LoVo (cell line): ENCODE results near the gene COL26A1.
"Not testable (repeated sequence)": the region's sequence is repeated elsewhere in the genome, so short reads cannot be mapped to it uniquely, and the experiment has no call there.

Experiments used
- DNase-seq: peaks from one replicate; pipeline ENCODE4 v3.0.0-alpha.2; 2016; ENCODE audit warnings: low spot score

Gene COL26A1

DNA sequence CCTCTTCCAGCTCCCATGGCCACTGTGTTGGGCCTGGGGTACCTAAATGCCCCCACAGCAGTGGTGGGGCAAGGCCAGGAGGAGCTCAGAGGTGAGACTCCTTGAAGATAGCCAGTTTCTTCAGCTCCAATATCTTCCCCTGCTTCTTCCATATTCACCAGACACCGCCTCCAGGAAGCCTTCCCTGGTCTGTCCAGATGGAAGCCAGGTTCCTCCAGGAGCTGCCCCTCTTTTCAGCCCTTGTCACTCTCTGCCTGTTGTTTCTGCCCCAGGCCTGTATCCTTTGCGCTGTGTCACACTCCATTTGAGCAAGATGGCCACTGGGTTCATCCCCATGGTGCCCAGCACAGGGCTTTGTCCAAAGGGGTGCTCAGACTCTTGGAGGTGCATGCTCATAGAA, 138.7 kb downstream of the COL26A1 start:
- no peak for DNase-seq

- DNase-seq: no peak
Measured at GRCh38 chr7:101502466-101503098, 139.9 kb downstream of the COL26A1 start.

DNA sequence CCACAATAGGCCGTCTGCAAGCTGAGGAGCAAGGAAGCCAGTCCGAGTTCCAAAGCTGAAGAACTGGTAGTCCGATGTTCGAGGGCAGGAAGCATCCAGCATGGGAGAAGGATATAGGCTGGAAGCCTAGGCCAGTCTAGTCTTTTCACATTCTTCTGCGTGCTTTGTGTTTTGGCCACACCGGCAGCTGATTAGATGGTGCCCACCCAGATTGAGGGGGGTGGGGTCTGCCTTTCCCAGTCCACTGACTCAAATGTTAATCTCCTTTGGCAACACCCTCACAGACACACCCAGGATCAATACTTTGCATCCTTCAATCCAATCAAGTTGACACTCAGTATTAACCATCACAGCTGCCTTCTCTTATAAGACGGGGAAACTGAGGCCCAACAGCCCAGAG, 142.8 kb downstream of the COL26A1 start:
- DNase-seq: not testable (repeated sequence)

- DNase-seq: no peak
Measured at GRCh38 chr7:101506531-101506930, 143.9 kb downstream of the COL26A1 start.

- DNase-seq: no peak
Measured at GRCh38 chr7:101507327-101507726, 144.7 kb downstream of the COL26A1 start.

DNA sequence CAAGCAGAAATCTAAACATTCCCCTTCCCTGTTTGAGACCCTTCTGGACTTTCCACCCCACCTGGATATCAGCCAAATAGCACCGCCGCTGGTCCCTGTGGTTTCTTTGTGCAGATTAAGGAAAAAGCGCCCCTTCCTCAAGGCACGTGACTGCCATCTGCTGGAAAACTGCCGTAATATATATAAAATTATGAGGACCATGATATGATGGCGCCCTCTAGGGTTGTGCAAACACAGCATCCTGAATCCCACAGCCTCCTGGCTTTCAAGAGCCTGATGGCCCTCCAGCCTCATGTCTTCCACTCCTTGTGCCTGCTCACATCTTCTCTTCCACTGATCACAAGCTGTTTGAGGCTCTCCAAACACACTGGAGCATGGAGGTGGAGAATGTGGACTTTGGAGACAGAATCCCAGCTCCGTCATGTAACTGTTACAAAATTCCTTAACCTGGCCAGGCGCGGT, 145.1 kb downstream of the COL26A1 start:
- DNase-seq: peak; percentile 71

DNA sequence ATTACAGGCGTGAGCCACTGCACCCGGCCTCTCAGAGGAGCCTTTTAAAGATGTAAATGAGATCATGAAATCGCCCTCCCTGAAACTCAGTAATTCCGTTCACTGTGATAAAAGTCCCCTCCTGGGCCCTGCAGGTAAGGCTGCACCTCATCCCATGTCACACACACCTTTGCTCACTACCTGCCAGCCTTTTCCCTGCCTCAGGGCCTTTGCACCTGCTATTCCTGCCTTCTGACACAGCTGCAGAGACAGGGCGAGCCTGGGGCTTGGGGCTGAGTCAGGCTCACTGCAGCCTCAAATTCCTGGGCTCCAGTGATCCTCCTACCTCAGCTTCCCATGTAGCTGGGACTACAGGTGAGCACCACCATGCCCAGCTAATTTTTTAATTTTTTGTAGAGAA, 147.6 kb downstream of the COL26A1 start:
- DNase-seq: no peak

DNA sequence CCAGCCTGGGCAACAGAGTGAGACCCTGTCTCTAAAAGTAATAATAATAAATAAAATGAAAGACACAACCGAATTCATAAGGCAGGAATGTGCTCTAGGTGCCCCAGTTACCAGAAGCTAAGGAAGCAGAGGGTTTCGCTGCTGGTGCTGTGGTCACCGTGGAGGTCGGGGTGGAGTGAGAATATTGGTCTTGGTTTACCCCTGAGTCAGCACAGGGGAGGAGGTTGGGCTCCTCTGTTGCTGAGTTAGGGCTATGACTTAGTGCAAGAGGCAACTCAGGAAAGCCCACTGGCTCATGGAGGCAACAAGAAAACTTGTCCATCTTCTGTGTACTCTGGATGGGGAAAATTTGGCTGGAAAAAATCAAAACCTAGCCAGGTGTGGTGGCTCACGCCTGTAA, 149.3 kb downstream of the COL26A1 start:
- no peak for DNase-seq

- no peak for DNase-seq
Measured at GRCh38 chr7:101516851-101517250, 154.2 kb downstream of the COL26A1 start.

DNA sequence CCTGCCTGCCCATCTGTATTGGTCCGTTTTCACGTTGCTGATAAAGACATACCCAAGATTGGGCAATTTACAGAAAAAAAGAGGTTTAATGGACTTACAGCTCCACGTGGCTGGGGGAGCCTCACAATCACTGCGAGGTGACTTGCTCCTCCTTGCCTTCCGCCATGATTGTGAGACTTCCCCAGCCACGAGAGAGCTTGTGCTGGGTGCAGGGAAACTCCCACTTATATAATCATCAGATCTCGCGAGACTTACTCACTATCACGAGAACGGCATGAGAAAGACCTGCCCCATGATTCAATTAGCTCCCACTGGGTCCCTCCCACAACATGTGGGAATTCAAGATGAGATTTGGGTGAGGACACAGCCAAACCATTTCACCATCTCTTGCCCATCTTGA, 154.6 kb downstream of the COL26A1 start:
- DNase-seq: no peak

- DNase-seq: peak; percentile 32
Measured at GRCh38 chr7:101518336-101518735, 155.7 kb downstream of the COL26A1 start.

- DNase-seq: no peak
Measured at GRCh38 chr7:101519324-101520023, 156.8 kb downstream of the COL26A1 start.

GRCh38 chr7:101521430-101521925, 158.8 kb downstream of the COL26A1 start:
- DNase-seq: no peak

DNA sequence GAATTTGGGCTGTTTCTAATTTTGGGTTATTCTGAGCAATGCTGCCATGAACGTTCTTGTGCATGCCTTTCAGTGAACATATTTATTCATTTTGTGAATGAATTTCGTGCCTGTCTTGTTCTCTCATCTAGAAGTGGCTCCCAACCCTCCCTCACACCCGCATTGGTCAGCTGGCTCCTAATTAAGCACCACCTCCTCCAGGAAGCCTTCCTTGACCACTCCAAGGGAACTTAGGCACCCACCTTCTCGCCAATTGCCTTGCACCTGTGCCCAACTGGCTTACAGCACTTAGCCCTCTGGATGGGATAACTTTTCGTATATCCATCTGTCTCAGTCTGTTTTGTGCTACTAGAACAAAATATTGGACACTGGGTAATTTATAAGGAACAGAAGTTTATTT, 159.3 kb downstream of the COL26A1 start:
- no peak for DNase-seq

DNA sequence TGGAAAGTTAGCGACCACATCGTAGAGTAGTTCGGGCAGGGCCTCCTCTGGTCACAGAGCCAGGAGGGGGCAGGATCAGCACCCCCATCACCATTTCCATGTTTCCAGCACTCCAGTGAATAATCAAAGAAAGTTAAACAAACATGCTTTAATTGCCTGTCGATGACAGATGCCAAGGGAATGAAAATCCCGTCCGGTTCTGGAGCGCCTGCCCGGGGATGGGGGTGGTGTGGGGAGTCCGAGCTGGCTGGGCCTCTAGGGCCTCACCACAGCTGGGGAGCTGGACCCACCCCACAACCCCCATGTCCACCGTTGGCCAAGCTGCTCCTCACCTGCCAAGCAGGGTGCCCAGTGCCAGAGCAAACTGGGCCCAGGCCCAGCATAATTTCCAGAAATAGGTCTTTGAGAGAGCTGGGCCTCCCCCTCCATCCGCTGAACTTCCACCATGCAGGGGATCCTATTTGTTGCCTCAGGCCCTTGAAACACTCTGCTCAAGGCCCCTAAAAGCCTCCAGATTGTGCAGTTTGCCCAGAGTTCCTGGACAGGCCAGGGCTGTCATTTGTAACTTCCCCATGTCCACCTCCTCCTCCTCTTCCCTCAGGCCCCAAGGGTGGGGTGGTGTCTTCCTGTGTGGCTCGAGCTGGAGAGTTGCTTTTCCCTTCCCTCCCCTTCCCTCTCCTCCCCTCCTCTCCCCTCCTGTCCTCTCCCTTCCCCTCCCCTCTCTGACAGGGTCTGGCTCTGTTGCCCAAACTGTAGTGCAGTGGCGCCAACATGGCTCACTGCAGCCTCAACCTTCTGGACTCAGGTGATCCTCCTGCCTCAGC, 165.4 kb downstream of the COL26A1 start:
- no peak for DNase-seq

DNA sequence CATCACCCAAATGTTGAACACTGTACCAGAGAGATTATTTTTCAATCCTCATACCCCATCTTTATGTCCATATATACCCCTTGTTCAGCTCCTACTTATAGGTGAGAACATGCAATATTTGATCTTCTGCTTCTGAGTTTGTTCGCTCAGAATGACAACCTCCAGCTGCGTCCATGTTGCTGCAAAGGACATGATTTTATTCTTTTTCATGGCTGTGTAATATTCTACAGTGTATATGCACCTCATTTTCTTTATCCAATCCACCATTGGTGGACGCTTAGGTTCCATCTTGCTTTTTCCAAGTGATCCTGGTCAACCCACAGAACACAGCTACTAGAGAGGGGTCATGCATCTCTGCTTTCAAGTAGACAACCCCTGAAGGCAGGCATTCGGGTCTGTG, 166.9 kb downstream of the COL26A1 start:
- no peak for DNase-seq

- no peak for DNase-seq
Measured at GRCh38 chr7:101531726-101532357, 169.2 kb downstream of the COL26A1 start.

GRCh38 chr7:101532400-101533102, 169.9 kb downstream of the COL26A1 start:
- DNase-seq: no peak

- no peak for DNase-seq
Measured at GRCh38 chr7:101533103-101533465, 170.4 kb downstream of the COL26A1 start.

DNA sequence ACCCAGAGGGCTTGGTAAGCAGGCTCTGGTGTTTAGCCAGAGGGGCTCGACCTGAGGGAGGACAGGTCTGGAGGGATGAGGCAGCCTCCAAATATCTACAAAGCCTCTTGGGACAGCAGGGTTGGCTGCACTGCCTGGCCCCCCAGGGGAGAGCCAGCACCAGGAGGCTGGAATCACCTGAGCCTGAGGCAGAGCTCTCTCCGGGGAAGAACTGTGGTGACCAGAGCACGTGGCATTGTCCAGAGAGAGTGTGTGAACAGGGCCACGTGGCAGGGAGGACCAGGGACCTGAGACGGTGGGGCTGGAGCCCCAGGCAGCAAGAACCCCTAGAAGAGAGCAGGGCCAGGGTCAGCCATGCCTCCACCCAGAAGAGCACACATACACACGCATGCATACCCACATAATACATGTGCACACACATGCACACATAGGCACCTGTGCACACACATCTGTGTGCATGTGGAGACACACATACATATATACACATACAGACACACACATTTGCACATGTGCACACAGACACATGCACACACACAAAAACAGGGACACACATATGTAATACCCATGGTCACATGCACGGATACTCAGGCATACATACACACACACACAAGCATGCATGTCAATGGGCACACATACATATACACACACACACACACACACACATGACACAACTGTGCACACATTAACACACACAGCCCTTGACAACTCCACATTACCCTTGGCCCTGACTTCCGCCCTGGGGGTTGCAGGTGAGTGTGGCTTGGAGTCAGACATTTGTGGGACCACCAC, 171.5 kb downstream of the COL26A1 start:
- DNase-seq: no peak

GRCh38 chr7:101534873-101535272, 172.2 kb downstream of the COL26A1 start:
- no peak for DNase-seq
